ENCODE measurements around the gene NTM. TPM values are rescaled to one million over a fixed set of nuclear protein-coding genes. Genes with fewer than 3 reads are reported as not detected.

Gene NTM
- total RNA-seq, 4 donors from 2014 or later, result 1.4 to 2.8 (median 1.7) TPM

DNA sequence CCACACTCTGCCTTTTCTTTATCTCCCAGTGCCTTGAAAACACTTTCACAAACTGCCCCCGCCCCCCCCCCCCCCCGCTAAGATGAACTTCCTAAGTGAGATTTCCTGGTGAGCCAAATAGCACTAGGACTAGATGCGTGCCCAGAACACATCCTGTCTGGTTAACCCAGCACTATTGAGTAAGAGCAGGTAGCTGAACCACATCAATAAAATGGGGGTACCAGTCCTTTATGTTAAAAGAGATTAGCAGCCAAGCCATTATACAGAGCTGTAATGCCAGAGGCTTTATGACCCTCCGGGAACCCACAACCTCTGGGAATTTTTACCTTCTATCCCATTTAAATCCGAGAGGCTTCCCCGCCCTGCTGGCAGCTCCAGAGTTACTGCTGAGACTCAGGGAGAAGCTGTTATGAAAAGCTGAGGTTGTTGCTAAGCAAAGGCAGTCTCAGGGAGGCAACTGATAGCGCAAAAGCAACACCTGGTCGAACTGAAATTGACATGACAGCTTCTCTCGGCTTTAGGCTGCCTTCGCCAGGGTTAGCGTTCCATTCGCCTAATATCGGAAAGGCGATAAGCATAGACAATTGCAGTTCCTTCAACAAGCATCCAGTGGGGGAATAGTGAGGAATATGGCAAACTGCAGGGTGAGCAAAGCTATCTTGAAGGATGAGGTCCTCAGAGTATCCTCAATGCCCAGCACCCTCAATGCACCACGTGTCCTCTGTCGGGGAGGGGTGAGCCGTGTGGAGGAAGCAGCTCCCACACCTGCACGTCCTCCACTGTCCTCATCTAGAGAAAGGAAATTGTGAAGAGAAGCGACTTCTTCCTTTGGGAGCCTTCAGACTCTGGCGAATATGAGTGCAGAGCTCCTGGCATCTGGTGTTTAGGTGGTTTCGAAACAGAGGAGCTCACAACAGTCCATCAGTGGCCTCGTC lies 977.0 kb downstream of the NTM start:
- Histone ChIP-seq H3K27me3 (no peaks in the 10 kb centered on the region), H3K27ac (no peak overlapping the region), H3K9me3 (no peaks in the 10 kb centered on the region), H3K4me3 (no peak overlapping the region), H3K4me1 (no peaks in the 10 kb centered on the region), H3K36me3 (no peaks in the 10 kb centered on the region)
- no peak for TF ChIP-seq POLR2A (IDR thresholded peaks at IDR 0.05)
- TF ChIP-seq, protein P1, sequence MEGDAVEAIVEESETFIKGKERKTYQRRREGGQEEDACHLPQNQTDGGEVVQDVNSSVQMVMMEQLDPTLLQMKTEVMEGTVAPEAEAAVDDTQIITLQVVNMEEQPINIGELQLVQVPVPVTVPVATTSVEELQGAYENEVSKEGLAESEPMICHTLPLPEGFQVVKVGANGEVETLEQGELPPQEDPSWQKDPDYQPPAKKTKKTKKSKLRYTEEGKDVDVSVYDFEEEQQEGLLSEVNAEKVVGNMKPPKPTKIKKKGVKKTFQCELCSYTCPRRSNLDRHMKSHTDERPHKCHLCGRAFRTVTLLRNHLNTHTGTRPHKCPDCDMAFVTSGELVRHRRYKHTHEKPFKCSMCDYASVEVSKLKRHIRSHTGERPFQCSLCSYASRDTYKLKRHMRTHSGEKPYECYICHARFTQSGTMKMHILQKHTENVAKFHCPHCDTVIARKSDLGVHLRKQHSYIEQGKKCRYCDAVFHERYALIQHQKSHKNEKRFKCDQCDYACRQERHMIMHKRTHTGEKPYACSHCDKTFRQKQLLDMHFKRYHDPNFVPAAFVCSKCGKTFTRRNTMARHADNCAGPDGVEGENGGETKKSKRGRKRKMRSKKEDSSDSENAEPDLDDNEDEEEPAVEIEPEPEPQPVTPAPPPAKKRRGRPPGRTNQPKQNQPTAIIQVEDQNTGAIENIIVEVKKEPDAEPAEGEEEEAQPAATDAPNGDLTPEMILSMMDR (IDR thresholded peaks at IDR 0.05), result no peak
- no peak for DNase-seq

DNA sequence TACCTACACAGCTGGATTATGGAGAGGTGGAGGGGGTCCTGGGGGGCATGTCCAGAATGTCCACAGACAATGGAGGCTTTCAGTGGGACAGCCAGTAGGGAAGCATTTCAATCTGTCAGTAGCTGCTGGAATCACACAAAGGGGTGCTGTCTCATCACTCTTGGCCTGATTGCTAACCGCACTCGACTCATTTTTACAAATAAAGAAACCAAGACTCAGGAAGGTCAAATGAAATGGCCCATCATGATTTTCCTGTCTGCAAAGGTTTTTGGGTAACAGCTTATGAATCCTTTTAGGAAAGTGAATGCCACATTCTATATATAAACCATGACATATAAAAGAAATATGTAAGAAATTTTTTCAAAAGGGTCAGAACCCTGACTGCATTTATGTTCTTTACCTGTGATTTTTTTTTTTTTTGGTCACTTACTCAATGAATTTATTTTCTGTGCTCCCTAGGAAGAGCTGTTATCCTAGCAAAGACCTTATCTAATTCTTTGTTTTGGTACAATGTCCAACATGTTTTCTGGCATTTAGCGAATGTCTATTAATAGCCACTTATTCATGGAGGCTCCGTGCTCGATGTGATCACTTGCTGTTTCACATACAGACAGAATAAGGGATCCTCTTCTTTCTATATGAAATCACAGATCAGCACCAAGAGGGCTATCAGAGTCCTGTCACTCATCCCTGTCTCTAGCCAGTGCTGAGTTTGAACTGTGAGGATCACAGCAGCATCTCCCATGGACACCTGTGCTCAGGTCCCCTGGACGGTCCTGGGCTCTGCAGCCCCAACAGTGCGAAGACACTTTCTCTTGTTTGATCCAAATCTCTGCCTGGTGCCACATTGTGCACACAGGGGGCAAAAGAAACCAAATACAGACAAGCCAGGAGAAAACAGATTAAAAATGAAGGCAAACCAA lies 979.7 kb downstream of the NTM start:
- Histone ChIP-seq H3K9me3 (no peaks in the 10 kb centered on the region), H3K27ac (no peak overlapping the region), H3K36me3 (no peaks in the 10 kb centered on the region), H3K4me3 (no peak overlapping the region), H3K4me1 (no peaks in the 10 kb centered on the region), H3K27me3 (no peaks in the 10 kb centered on the region)
- no peak for TF ChIP-seq POLR2A (IDR thresholded peaks at IDR 0.05)
- TF ChIP-seq, protein P1 (IDR thresholded peaks at IDR 0.05), result no peak
- no peak for DNase-seq

DNA sequence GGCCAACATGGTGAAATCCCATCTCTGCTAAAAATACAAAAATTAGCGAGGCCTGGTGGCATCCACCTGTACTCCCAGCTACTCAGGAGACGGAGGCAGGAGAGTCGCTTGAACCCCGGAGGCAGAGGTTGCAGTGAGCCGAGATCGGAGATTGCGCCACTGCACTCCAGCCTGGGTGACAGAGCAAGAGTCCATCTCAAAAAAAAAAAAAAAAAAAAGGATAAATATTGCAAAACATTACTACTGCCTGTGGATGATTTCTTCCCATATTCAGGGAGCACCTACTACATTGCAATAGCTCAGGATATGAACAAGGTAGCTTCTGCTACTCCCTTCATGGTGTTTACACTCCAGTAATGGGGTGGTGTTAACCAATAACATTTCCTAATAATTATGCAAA lies 980.6 kb downstream of the NTM start:
- Histone ChIP-seq H3K4me3 (no peak overlapping the region), H3K27ac (no peak overlapping the region), H3K36me3 (no peaks in the 10 kb centered on the region), H3K27me3 (no peaks in the 10 kb centered on the region), H3K4me1 (no peaks in the 10 kb centered on the region), H3K9me3 (no peaks in the 10 kb centered on the region)
- DNase-seq, result no peak
- TF ChIP-seq, protein P1 (IDR thresholded peaks at IDR 0.05), result no peak
- no peak for TF ChIP-seq POLR2A (IDR thresholded peaks at IDR 0.05)

GRCh38 chr11:132352497-132352896 lies 982.1 kb downstream of the NTM start:
- Histone ChIP-seq H3K9me3 (no peaks in the 10 kb centered on the region), H3K27me3 (no peaks in the 10 kb centered on the region), H3K36me3 (no peaks in the 10 kb centered on the region), H3K4me1 (no peaks in the 10 kb centered on the region), H3K27ac (no peak overlapping the region), H3K4me3 (no peak overlapping the region)
- DNase-seq, result no peak
- TF ChIP-seq POLR2A (IDR thresholded peaks at IDR 0.05), result no peak

DNA sequence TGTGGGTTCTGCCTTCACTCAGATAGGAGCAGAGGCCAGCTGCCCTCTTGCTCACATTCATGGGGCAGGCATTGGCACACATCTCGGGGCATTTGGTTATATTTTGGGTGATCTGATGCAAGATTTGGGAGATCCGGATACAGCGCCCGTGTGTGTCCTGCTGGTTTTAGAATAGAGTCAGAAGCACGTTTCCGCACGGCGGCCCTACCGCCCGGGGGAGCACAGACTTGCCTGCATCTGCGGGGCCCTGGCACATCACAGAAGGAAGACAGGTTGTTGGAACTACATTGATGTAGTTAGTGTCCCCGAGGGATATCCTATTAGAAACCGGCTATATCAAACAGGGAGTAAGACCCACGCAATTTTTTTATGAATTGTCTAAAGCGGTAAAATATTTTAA lies 982.8 kb downstream of the NTM start:
- Histone ChIP-seq H3K27ac (no peak overlapping the region), H3K9me3 (no peaks in the 10 kb centered on the region), H3K4me3 (no peak overlapping the region), H3K36me3 (no peaks in the 10 kb centered on the region), H3K4me1 (no peaks in the 10 kb centered on the region), H3K27me3 (no peaks in the 10 kb centered on the region)
- TF ChIP-seq, protein P1 (IDR thresholded peaks at IDR 0.05), result no peak
- no peak for TF ChIP-seq POLR2A (IDR thresholded peaks at IDR 0.05)
- DNase-seq, result no peak

All from Peyer's patch (tissue), 4 donors.